Aorta (tissue), 5 donors: Measurements from ENCODE around the gene GRID2. TPM values are rescaled to one million over a fixed set of nuclear protein-coding genes. Genes with fewer than 3 reads are reported as not detected.

ENCODE experiments used
- ATAC-seq: fragments of 200-7000 bp; cut with Tn5 transposase; one replicate; pipeline ENCODE4 v1.9.1; 2022; ENCODE audit warnings: moderate library complexity; ENCODE audit not compliant: low FRiP score
- DNase-seq, 2 donors: peaks; one replicate each; pipeline ENCODE4 v3.0.0-alpha.2; 2020
- H3K27ac ChIP-seq, 2 donors: one replicate each; pipeline ENCODE4 v1.5.1; 2013; ENCODE audit warnings: low read length in 2 of 2, mild to moderate bottlenecking in 2 of 2, moderate library complexity in 2 of 2, control low read depth in 1 of 2, inconsistent platforms in 1 of 2, low read depth in 1 of 2
- H3K27me3 ChIP-seq, 2 donors: one replicate each; pipeline ENCODE4 v1.6.1; 2013; ENCODE audit warnings: control low read depth in 1 of 2, low read length in 1 of 2, mild to moderate bottlenecking in 1 of 2, moderate library complexity in 1 of 2; ENCODE audit not compliant: insufficient read depth in 2 of 2, control insufficient read depth in 1 of 2
- H3K36me3 ChIP-seq, 2 donors: one replicate each; pipeline ENCODE4 v1.6.1; 2013; ENCODE audit warnings: control low read depth in 1 of 2, low read length in 1 of 2, mild to moderate bottlenecking in 1 of 2; ENCODE audit not compliant: insufficient read depth in 2 of 2, control insufficient read depth in 1 of 2
- H3K4me1 ChIP-seq, 2 donors: one replicate each; pipeline ENCODE4 v1.6.1; 2013; ENCODE audit warnings: low read length in 2 of 2, control low read depth in 1 of 2, mild to moderate bottlenecking in 1 of 2, moderate library complexity in 1 of 2; ENCODE audit not compliant: insufficient read depth in 2 of 2, control insufficient read depth in 1 of 2
- H3K4me3 ChIP-seq, 2 donors: one replicate each; pipeline ENCODE4 v1.5.1; 2013; ENCODE audit warnings: low read length in 2 of 2, control low read depth in 1 of 2, mild to moderate bottlenecking in 1 of 2
- H3K9me3 ChIP-seq: one replicate; pipeline ENCODE4 v1.6.1; 2013; ENCODE audit warnings: mild to moderate bottlenecking, low read length; ENCODE audit not compliant: control insufficient read depth
- WGBS, 2 donors: extraction: QIAGEN DNeasy Blood & Tissue Kit; methylation state at CpG; one replicate each; pipeline ENCODE4 v1.1.7; 2013; 5-methylcytosine and 5-hydroxymethylcytosine counted together
- intact Hi-C, 2 donors: fragments of 100-400 bp; cut with DNase I; formaldehyde crosslinking; loops; one replicate each; pipeline versions ENCODE4 v1.14.2 to v1.15.0; 2022
- polyA plus RNA-seq, 2 donors: library from polyadenylated mRNA; stranded (reverse); fragments of 200-250 nt; gene quantifications; one replicate each; pipeline ENCODE4 v1.2.3, GENCODE V29; 2013
- total RNA-seq, 2 donors: library from RNA; stranded (reverse); fragmentation: NEBNext Ultra II Directional; extraction: Animal tissue kit (Norgen Biotek cat#: 25700); gene quantifications; one replicate each; pipeline ENCODE4 v1.2.1, GENCODE V29; 2021
- donor health status: healthy with polysubstance abuse.
- donor health status: Bipolar disorder and iron deficiency.
- donor health status: DM: no; HTN: no; CAD: no.
- donor health status: DM: no; HTN: no; CAD: no.
- donor health status: DM: yes; HTN: yes; CAD: no.

Gene GRID2
- total and polyA plus RNA-seq, 4 donors = 0.13 to 0.18 TPM; not detected in 2

DNA sequence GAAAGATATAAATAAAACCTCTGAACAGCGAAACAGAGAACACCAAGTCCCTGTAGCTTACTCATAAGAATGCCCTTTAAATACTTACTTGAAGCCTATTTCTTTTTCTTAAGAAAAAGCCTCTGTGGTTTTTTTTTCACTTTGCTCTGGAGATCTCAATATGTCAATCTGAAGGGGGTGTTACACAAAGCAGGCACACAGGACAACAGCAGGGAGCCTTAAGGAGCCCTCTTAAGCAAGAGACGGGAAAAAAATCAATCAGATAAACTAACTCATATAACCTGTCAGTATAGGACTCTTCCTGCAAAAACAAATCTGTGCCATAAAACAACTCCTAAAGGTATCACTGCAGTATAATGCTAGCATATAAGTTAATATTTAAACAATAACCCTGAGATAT is 913.7 kb downstream of the GRID2 start:
- Histone ChIP-seq H3K4me3 (no peak overlapping the region), H3K27ac (no peak overlapping the region), H3K27me3 (no peaks in the 10 kb centered on the region), H3K36me3 (no peaks in the 10 kb centered on the region), H3K4me1 (no peaks in the 10 kb centered on the region), H3K9me3 (no peaks in the 10 kb centered on the region)
- intact Hi-C loops = no loop called here
- 65 to 93% methylated on average over 2 of the region's 2 CpGs for WGBS, 2 donors
- ATAC-seq = no peak
- DNase-seq = no peak

DNA sequence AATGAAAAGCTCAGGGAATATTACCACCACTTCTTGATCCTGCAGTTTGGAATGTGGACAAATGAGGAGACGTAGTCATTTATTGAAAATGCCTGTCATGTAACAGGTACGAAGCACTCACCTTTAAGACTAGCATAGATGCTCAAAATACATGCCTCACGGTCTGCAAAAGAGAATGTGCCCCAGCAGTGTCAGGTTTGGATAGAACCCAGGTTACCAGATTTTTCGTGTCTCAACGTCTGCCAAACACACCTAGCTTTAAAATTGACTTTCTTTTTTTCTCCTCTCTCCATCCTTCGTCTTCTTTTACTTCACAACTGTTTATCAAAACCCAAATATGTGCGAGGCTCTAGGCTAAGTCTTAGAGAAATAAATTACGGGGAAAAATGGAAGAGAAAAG is 918.0 kb downstream of the GRID2 start:
- H3K36me3 ChIP-seq = no peaks in the 10 kb centered on the region
- intact Hi-C loops = no loop called here
- WGBS, 2 donors = 87 to 92% methylated on average over 8 of the region's 8 CpGs

DNA sequence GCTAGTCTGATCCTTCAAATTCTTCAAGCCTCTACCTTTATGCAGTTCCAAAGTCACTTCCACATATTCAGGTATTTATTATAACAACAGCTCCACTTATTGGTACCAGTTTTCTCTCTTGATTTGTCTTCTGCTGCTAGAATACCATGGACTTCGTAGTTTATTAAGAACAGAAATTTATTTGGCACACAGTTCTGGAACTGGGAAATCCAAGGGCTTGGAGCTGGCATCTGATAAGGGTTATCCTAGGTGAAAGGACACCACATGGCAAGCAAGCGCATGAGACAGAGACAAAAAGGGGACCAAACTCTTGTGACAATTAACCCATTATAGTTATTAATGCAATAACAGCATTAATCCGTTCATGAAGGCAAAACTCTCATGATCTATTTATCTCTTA is 924.3 kb downstream of the GRID2 start:
- Histone ChIP-seq H3K27me3 (no peaks in the 10 kb centered on the region), H3K27ac (no peak overlapping the region), H3K4me3 (no peak overlapping the region), H3K9me3 (no peaks in the 10 kb centered on the region), H3K36me3 (no peaks in the 10 kb centered on the region), H3K4me1 (peaks cover 0 to 1% of the 10 kb centered on the region in 2 donors)
- WGBS, 2 donors = 38 to 43% methylated on average over 3 of the region's 3 CpGs
- intact Hi-C loops = no loop called here
- DNase-seq (no peak), ATAC-seq (no peak)

More for the DNA sequence above, 918.0 kb downstream of the GRID2 start:
- Histone ChIP-seq H3K4me3 (no peak overlapping the region), H3K4me1 (no peaks in the 10 kb centered on the region), H3K27me3 (no peaks in the 10 kb centered on the region), H3K9me3 (no peaks in the 10 kb centered on the region), H3K27ac (no peak overlapping the region)
- no peak for ATAC-seq
- DNase-seq = no peak

DNA sequence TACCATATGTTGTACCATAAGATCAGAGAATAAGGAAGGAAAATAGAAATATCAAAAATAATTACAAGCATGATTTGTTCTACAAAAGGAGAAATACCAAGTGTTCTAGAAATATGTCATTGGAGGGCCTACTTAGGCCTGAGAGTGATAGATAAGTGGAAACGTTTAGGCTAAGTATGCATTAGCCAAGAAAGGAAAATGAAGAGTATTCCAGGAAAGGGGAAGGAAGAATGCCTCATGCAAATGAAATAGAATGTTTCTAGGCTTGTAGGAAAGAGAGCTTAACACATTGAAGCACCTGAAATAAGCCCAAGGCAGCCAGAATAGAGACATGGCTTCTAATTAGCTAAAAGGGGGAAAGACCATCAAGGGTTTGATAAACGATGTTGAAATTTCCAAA is 929.1 kb downstream of the GRID2 start:
- H3K4me1 ChIP-seq = peaks cover 0 to 1% of the 10 kb centered on the region in 2 donors
- no peaks in the 10 kb centered on the region for H3K9me3 ChIP-seq
- WGBS, 2 donors = 60 to 65% methylated on average over 2 of the region's 2 CpGs
- H3K4me3 ChIP-seq = no peak overlapping the region
- no peak overlapping the region for H3K27ac ChIP-seq
- no peaks in the 10 kb centered on the region for H3K27me3 ChIP-seq
- intact Hi-C loops = no loop called here
- DNase-seq = no peak
- ATAC-seq = no peak
- H3K36me3 ChIP-seq = no peaks in the 10 kb centered on the region

DNA sequence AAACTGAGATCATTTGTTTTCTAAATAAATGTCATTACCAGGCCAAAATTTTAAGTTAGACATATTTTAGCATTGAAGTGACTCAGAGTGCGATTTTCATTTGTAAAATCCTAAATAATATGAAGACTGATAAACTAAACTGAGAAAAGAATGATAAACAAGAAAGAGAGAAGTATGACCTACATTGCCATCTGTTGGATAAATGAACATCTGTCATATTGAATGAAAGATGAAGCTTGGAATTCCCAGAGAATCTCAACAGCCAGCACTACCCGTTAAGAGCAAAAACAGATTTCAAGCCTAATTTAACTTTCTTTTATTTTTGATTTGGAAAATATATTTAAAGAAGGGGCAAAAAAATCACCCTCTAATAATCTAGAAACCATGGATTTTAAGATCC is 933.8 kb downstream of the GRID2 start:
- H3K4me1 ChIP-seq = no peaks in the 10 kb centered on the region
- H3K4me3 ChIP-seq = no peak overlapping the region
- no peaks in the 10 kb centered on the region for H3K27me3 ChIP-seq
- WGBS, 2 donors = 52 to 63% methylated on average over 2 of the region's 2 CpGs
- no peak overlapping the region for H3K27ac ChIP-seq
- no peak for ATAC-seq
- DNase-seq = no peak
- intact Hi-C loops = no loop called here
- H3K9me3 ChIP-seq = no peaks in the 10 kb centered on the region
- no peaks in the 10 kb centered on the region for H3K36me3 ChIP-seq

DNA sequence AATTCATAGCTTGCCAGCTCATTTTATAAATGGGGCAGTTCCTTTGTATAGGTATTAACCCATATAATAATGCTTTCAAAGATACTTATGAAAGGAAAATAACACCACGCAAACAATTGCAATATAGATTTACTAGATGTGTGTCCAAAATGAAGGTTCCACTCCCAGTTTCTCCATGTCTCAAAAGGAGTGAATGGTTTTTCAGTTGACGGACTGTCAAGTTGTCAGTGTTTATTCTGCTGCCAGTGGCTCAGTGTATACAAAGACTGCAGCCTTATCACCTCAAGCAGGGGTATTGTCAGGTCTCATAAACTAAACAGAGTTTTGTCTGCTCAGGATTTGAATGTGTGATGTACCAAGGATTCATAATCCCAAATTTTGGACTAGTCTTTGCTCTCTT is 939.5 kb downstream of the GRID2 start:
- Histone ChIP-seq H3K27ac (no peak overlapping the region), H3K9me3 (no peaks in the 10 kb centered on the region), H3K27me3 (no peaks in the 10 kb centered on the region), H3K36me3 (no peaks in the 10 kb centered on the region), H3K4me1 (no peaks in the 10 kb centered on the region), H3K4me3 (no peak overlapping the region)
- intact Hi-C loops = no loop called here
- WGBS, 2 donors = 88% methylated on average over 2 of the region's 2 CpGs
- DNase-seq (no peak), ATAC-seq (no peak)

DNA sequence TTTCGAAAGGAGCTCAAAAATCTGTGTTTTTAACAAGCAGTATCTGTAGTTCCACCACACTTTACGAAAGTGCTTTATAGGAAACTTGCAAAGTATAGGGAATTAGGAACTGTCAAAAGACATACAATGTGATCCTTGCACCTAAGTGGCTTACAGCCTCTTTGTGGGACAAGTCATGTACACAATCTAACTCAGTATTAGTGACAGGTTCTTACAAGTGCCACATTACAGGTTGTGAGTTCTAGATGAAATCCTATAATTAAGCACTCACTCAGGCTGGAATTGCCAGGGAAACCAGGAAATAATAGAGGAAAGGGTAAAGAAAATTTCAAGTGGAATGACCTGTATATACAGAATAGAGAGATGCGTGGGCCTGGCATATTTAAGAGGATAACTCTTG is 957.4 kb downstream of the GRID2 start:
- no peak for ATAC-seq
- 94 to 95% methylated on average over 3 of the region's 3 CpGs for WGBS, 2 donors

DNA sequence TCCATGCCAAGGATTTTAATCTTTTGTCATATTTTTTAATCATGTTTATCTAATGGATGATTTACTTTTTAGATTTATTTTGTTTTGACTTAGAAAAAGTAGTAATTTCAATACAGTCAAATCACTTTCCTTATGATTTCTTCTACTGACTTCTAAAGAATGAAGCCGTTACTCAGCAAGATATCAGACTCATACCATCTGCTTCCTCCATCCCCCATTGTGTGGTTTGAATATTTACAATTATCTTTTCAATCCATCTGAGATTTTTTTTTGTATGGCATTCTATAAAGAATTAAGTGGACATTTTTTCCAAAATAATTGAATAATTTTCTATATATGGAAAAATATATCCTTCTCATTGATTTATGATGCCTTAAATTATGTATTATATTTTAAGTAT is 959.4 kb downstream of the GRID2 start:
- H3K36me3 ChIP-seq = no peaks in the 10 kb centered on the region
- no peak for DNase-seq
- no peak overlapping the region for H3K27ac ChIP-seq
- no peaks in the 10 kb centered on the region for H3K4me1 ChIP-seq
- intact Hi-C loops = no loop called here
- no peak overlapping the region for H3K4me3 ChIP-seq
- 84 to 86% methylated on average over 1 of the region's 1 CpG for WGBS, 2 donors
- H3K9me3 ChIP-seq = no peaks in the 10 kb centered on the region
- ATAC-seq = no peak
- no peaks in the 10 kb centered on the region for H3K27me3 ChIP-seq

More for the DNA sequence above, 957.4 kb downstream of the GRID2 start:
- DNase-seq = no peak
- H3K9me3 ChIP-seq = no peaks in the 10 kb centered on the region
- no peaks in the 10 kb centered on the region for H3K27me3 ChIP-seq
- H3K36me3 ChIP-seq = no peaks in the 10 kb centered on the region
- H3K4me1 ChIP-seq = no peaks in the 10 kb centered on the region
- H3K4me3 ChIP-seq = no peak overlapping the region
- no peak overlapping the region for H3K27ac ChIP-seq
- intact Hi-C loops = no loop called here

DNA sequence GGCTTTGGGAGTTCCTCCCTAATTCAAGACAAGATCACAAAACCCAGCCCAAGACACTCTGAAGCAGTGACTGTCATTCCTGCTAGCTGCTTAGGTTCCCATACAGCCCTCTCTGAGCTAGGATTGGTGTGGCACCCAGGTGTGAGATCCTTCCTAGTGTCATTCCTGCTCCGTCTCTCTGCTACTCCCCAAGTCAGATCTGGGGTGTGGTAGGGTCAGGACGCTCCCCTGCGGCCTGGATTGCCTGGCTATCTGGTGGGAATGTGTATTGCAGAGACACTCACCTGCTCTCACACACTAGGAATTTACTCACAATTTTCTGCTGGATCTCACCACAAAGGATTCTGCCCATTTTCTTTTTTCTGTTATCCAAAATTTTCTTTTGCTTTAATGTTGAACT is 964.0 kb downstream of the GRID2 start:
- ATAC-seq (no peak), DNase-seq (no peak)
- no peaks in the 10 kb centered on the region for H3K4me1 ChIP-seq
- WGBS, 2 donors = 86 to 87% methylated on average over 3 of the region's 3 CpGs
- no peak overlapping the region for H3K27ac ChIP-seq
- no peak overlapping the region for H3K4me3 ChIP-seq
- intact Hi-C loops = no loop called here
- H3K9me3 ChIP-seq = no peaks in the 10 kb centered on the region
- no peaks in the 10 kb centered on the region for H3K36me3 ChIP-seq
- H3K27me3 ChIP-seq = no peaks in the 10 kb centered on the region
